ENCODE results near the gene RNASEH1. TPM values are rescaled to one million over a fixed set of nuclear protein-coding genes. Genes with fewer than 3 reads are reported as not detected.

The RNASEH1 gene
- total RNA-seq, 1 experiment from 2014 or later = 42.0 TPM

DNA sequence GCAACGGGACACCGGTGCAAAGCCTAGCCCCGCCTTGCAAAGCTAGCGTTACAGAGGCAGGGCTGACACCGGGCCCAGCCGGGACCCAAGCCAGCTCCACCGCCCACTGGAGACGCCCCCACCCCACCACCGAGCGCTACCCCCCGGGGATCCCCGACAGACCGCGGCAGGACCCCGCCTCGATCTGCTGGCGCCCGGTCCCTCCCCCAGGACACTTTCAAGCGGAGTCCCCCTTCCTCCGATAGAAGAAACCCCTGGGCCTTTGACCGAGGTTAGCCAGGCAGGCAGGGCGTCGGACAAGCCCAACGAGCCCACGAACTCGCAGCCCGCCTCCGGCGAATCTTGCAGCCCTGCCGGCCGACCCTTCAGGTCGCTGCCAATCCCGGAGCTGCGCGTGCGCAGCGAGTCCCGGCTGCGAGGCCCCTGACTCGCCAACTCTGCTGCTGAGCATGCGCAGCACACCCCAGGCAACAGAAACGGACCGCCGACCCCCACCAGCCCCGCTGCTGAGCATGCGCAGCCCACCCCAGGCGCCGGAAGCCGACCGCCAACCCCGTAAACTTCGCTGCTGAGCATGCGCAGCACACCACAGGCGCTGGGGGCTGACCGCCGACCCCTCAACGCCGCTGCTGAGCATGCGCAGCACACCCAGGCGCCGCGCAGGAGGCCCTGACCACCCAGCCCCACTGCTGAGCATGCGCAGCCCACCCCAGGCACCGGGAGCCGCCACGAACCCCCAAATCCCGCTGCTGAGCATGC lies 39.5 kb downstream of the RNASEH1 start:
- Histone ChIP-seq H3K23me2 (ENCODE audit: insufficient read length, low read depth, low read length, poor library complexity, severe bottlenecking) (peaks cover 9% of the 10 kb centered on the region), H4K20me1 (ENCODE audit: control insufficient read depth, insufficient read depth, insufficient read length) (no peaks in the 10 kb centered on the region), H3K4me1 (ENCODE audit: insufficient read depth, low read length) (peaks cover 5% of the 10 kb centered on the region; the same call in 1 of the 2 replicates), H3K27me3 (ENCODE audit: insufficient read depth, low read length) (no peaks in the 10 kb centered on the region), H2AK5ac (ENCODE audit: insufficient read length, low read length) (no peak overlapping the region), H3K9ac (ENCODE audit: extremely low read depth, insufficient read length, low read length) (peak overlapping the region; percentile 82), H2BK12ac (ENCODE audit: insufficient read length, low read depth, low read length) (no peak overlapping the region), H2AFZ (ENCODE audit: low read length) (no peak overlapping the region), H4K8ac (replicated peaks; ENCODE audit: insufficient read length, low read depth, low read length) (no peak overlapping the region), H2BK15ac (ENCODE audit: low read depth, low read length) (no peak overlapping the region), H3K4ac (ENCODE audit: low read depth, low read length) (no peak overlapping the region), H3K18ac (ENCODE audit: insufficient read length, low read depth, low read length) (peak overlapping the region; percentile 89), H3K9me3 (ENCODE audit: control insufficient read depth, low read depth, low read length) (no peaks in the 10 kb centered on the region), H2BK20ac (ENCODE audit: low read depth, low read length, poor library complexity, severe bottlenecking) (no peak overlapping the region), H4K91ac (ENCODE audit: insufficient read length, low read depth, low read length) (no peak overlapping the region), H3K14ac (ENCODE audit: insufficient read depth, low read length) (peak overlapping the region; percentile 94), H3K27ac (ENCODE audit: insufficient read length, low read depth, low read length) (peak overlapping the region; percentile 42), H4K5ac (ENCODE audit: insufficient read length, low read depth, low read length) (no peak overlapping the region), H3T11ph (ENCODE audit: low read length) (no peak overlapping the region), H2BK120ac (ENCODE audit: low read depth, low read length, poor library complexity, severe bottlenecking) (no peak overlapping the region), H3K56ac (ENCODE audit: insufficient read length, low read depth, low read length) (no peak overlapping the region), H3K79me1 (ENCODE audit: insufficient read depth, low read depth, low read length, poor library complexity, severe bottlenecking) (no peaks in the 10 kb centered on the region), H3K4me2 (ENCODE audit: insufficient read depth, insufficient read length, low read length) (peak overlapping the region; percentile 88), H2BK5ac (ENCODE audit: insufficient read length, low read length) (no peak overlapping the region), H3K79me2 (ENCODE audit: insufficient read depth, low read length) (no peaks in the 10 kb centered on the region), H3K23ac (ENCODE audit: insufficient read length, low read depth, low read length) (no peak overlapping the region)
- peaks cover 11 to 12% of the 10 kb centered on the region in 2 experiments for H3K9me3 Mint-ChIP-seq
- H3K4me1 Mint-ChIP-seq = peaks cover 24% of the 10 kb centered on the region in 2 experiments
- H3K4me3 Mint-ChIP-seq = peak overlapping the region; percentile 79 to 80
- peak; percentile 99 for DNase-seq
- H3K27ac Mint-ChIP-seq = peak overlapping the region; percentile 42 to 97 (median 88)
- no CpG with 5 or more reads among the region's 67 CpGs for WGBS (ENCODE audit: extremely low coverage, insufficient read length, low lambda C conversion rate)
- TF ChIP-seq, protein P1, sequence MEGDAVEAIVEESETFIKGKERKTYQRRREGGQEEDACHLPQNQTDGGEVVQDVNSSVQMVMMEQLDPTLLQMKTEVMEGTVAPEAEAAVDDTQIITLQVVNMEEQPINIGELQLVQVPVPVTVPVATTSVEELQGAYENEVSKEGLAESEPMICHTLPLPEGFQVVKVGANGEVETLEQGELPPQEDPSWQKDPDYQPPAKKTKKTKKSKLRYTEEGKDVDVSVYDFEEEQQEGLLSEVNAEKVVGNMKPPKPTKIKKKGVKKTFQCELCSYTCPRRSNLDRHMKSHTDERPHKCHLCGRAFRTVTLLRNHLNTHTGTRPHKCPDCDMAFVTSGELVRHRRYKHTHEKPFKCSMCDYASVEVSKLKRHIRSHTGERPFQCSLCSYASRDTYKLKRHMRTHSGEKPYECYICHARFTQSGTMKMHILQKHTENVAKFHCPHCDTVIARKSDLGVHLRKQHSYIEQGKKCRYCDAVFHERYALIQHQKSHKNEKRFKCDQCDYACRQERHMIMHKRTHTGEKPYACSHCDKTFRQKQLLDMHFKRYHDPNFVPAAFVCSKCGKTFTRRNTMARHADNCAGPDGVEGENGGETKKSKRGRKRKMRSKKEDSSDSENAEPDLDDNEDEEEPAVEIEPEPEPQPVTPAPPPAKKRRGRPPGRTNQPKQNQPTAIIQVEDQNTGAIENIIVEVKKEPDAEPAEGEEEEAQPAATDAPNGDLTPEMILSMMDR (conservative IDR thresholded peaks at IDR 0.05) = no peak
- H3K36me3 Mint-ChIP-seq (ENCODE audit: insufficient read depth in 1 of 3, low read depth in 3 of 3) = peaks cover 18 to 24% (median 19%) of the 10 kb centered on the region in 3 experiments
- peaks cover 14% of the 10 kb centered on the region for H3K27me3 Mint-ChIP-seq (ENCODE audit: low read depth)
